HepG2 (cell line): Measurements from ENCODE around the gene KRTAP2-3. TPM values are rescaled to one million over a fixed set of nuclear protein-coding genes. Genes with fewer than 3 reads are reported as not detected.

Source experiments
- ARID5B ChIP-seq: IDR thresholded peaks from 2 replicates; pipeline ENCODE4 v1.4.0; 2020; ENCODE audit warnings: mild to moderate bottlenecking, missing genetic modification reagents
- ATF3 ChIP-seq: sonication (generic); formaldehyde crosslinking; IDR thresholded peaks from 2 replicates; pipeline ENCODE4 v1.4.0; 2020; ENCODE audit warnings: missing genetic modification reagents
- GATAD2A ChIP-seq: IDR thresholded peaks from 2 replicates; pipeline ENCODE4 v1.6.1; 2016
- NR2F6 ChIP-seq, 2 experiments: IDR thresholded peaks; 2 replicates each; pipeline ENCODE4 v1.6.1; 2016; ENCODE audit warnings: antibody characterized with exemption in 1 of 2, mild to moderate bottlenecking in 1 of 2
- PHF5A ChIP-seq: IDR thresholded peaks from one replicate; pipeline ENCODE4 v1.6.1; 2018; ENCODE audit warnings: low read depth, missing genetic modification reagents; ENCODE audit not compliant: unreplicated experiment
- RNF2 ChIP-seq: fragments of 450-650 bp; conservative IDR thresholded peaks from 2 replicates; pipeline ENCODE4 v1.6.1; 2016; ENCODE audit warnings: low read depth
- SOX5 ChIP-seq: IDR thresholded peaks from 2 replicates; pipeline ENCODE4 v1.6.1; 2016; ENCODE audit warnings: borderline replicate concordance
- TBX3 ChIP-seq: fragments of 450-650 bp; IDR thresholded peaks from 2 replicates; pipeline ENCODE4 v1.6.1; 2017; ENCODE audit warnings: antibody characterized with exemption, mild to moderate bottlenecking, inconsistent platforms, borderline replicate concordance
- TCF7 ChIP-seq: sonication (generic); IDR thresholded peaks from 2 replicates; pipeline ENCODE4 v1.6.1; 2016; ENCODE audit warnings: antibody characterized with exemption, low read depth
- ZNF292 ChIP-seq: sonication (generic); formaldehyde crosslinking; IDR thresholded peaks from 2 replicates; pipeline ENCODE4 v1.8.1; 2022; ENCODE audit warnings: mild to moderate bottlenecking, low read depth, missing genetic modification reagents, borderline replicate concordance
- ZNF687 ChIP-seq: sonication (generic); formaldehyde crosslinking; IDR thresholded peaks from 2 replicates; pipeline ENCODE4 v1.5.1; 2020; ENCODE audit warnings: mild to moderate bottlenecking, missing genetic modification reagents, moderate library complexity
- polyA plus RNA-seq, 8 experiments: library from polyadenylated mRNA; depleted of rRNA in 3 of 8; stranded (reverse) in 7 of 8; unstranded in 1 of 8; fragments of >200 nt; fragmentation: Illumina TruSeq in 4 of 8; extraction: Trizol in 4 of 8; gene quantifications; 2 replicates each; pipeline versions ENCODE4 v1.2.1 to v1.2.3, GENCODE V29; 2011 to 2016; ENCODE audit warnings: low read depth in 4 of 8, missing spikeins in 1 of 8, mixed read lengths in 1 of 8; ENCODE audit not compliant: insufficient read depth in 1 of 8
- total RNA-seq, 5 experiments: library from RNA; depleted of rRNA; stranded (reverse); fragments of >200 nt; fragmentation: Illumina TruSeq; extraction: Trizol; gene quantifications; 2 replicates each; pipeline ENCODE4 v1.2.3, GENCODE V29; 2016; ENCODE audit warnings: low read depth in 1 of 5
- TF ChIP-seq, protein P1 (sequence below): sonication (generic); formaldehyde crosslinking; IDR thresholded peaks from 2 replicates; pipeline ENCODE4 v1.4.0; 2020; ENCODE audit warnings: mild to moderate bottlenecking, missing genetic modification reagents, borderline replicate concordance
- TF ChIP-seq, protein P2 (sequence below): sonication (generic); formaldehyde crosslinking; IDR thresholded peaks from 2 replicates; pipeline ENCODE4 v1.4.0; 2020; ENCODE audit warnings: missing genetic modification reagents, mild to moderate bottlenecking, borderline replicate concordance

KRTAP2-3 gene
- total and polyA plus RNA-seq, 2 of the 13 experiments (the other 11 are each of a cell fraction or from before 2014, with no cell fraction given) = 0.25 TPM; not detected in 1

GRCh38 chr17:41059276-41060051 lies 450 bp downstream of the KRTAP2-3 start (continued):
- TF ChIP-seq, protein P1, sequence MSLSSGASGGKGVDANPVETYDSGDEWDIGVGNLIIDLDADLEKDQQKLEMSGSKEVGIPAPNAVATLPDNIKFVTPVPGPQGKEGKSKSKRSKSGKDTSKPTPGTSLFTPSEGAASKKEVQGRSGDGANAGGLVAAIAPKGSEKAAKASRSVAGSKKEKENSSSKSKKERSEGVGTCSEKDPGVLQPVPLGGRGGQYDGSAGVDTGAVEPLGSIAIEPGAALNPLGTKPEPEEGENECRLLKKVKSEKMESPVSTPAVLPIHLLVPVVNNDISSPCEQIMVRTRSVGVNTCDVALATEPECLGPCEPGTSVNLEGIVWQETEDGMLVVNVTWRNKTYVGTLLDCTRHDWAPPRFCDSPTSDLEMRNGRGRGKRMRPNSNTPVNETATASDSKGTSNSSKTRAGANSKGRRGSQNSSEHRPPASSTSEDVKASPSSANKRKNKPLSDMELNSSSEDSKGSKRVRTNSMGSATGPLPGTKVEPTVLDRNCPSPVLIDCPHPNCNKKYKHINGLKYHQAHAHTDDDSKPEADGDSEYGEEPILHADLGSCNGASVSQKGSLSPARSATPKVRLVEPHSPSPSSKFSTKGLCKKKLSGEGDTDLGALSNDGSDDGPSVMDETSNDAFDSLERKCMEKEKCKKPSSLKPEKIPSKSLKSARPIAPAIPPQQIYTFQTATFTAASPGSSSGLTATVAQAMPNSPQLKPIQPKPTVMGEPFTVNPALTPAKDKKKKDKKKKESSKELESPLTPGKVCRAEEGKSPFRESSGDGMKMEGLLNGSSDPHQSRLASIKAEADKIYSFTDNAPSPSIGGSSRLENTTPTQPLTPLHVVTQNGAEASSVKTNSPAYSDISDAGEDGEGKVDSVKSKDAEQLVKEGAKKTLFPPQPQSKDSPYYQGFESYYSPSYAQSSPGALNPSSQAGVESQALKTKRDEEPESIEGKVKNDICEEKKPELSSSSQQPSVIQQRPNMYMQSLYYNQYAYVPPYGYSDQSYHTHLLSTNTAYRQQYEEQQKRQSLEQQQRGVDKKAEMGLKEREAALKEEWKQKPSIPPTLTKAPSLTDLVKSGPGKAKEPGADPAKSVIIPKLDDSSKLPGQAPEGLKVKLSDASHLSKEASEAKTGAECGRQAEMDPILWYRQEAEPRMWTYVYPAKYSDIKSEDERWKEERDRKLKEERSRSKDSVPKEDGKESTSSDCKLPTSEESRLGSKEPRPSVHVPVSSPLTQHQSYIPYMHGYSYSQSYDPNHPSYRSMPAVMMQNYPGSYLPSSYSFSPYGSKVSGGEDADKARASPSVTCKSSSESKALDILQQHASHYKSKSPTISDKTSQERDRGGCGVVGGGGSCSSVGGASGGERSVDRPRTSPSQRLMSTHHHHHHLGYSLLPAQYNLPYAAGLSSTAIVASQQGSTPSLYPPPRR (CRISPR knock-in tag) = peak; percentile 70; the same call in 1 of the 2 replicates
- TF ChIP-seq TBX3 (peak; percentile 56; the same call in 1 of the 2 replicates), RNF2 (0 out of 2 replicates have a peak, but pooled peaks have one; percentile 51), GATAD2A (CRISPR knock-in tag) (peak; percentile 80), ARID5B (CRISPR knock-in tag) (peak; percentile 99), ZNF687 (CRISPR knock-in tag) (peak; percentile 79), SOX5 (peak; percentile 92), ZNF292 (CRISPR knock-in tag) (0 out of 2 replicates have a peak, but pooled peaks have one; percentile 40), PHF5A (CRISPR knock-in tag) (peak; percentile 35), ATF3 (CRISPR knock-in tag) (peak; percentile 71), TCF7 (peak; percentile 97), NR2F6 (IDR thresholded peaks at IDR 0.05) (peak; percentile 62), NR2F6 (CRISPR knock-in tag; IDR thresholded peaks at IDR 0.05) (peak; percentile 50; the same call in 1 of the 2 replicates)
- TF ChIP-seq, protein P2, sequence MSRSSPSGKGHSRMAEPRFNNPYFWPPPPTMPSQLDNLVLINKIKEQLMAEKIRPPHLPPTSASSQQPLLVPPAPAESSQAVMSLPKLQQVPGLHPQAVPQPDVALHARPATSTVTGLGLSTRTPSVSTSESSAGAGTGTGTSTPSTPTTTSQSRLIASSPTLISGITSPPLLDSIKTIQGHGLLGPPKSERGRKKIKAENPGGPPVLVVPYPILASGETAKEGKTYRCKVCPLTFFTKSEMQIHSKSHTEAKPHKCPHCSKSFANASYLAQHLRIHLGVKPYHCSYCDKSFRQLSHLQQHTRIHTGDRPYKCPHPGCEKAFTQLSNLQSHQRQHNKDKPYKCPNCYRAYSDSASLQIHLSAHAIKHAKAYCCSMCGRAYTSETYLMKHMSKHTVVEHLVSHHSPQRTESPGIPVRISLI (CRISPR knock-in tag) = peak; percentile 97
